HG03280 (cell line): ENCODE measurements around the gene RUNDC3A.
"Not testable (repeated sequence)": the region's sequence is repeated elsewhere in the genome, so short reads cannot be mapped to it uniquely, and the experiment has no call there.

Source experiments
- ATAC-seq: cut with Tn5 transposase; IDR thresholded peaks from one replicate; pipeline ENCODE4 v1.9.1; 2021; ENCODE audit warnings: mild to moderate bottlenecking, moderate library complexity; ENCODE audit not compliant: unreplicated experiment

The RUNDC3A gene

DNA sequence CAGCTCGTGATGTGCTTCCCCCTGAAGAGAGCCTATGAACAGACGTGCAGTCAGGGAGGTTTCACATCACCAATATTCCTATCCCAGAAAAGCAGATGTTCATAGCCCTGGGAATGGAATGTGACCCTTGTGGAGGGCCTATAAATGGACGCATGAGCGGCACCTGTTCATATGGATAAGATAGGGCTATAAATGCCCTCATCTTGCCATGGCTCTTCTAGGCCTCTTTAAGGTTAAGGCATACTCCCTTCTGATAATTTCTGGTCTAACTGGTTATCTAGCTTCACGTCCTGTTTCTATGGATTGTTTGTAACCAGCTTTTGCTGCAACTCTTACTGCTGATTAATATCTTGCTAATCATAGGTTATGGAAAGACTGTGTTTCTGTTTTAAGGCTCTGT, 32.2 kb downstream of the RUNDC3A start:
- ATAC-seq, result not testable (repeated sequence)

DNA sequence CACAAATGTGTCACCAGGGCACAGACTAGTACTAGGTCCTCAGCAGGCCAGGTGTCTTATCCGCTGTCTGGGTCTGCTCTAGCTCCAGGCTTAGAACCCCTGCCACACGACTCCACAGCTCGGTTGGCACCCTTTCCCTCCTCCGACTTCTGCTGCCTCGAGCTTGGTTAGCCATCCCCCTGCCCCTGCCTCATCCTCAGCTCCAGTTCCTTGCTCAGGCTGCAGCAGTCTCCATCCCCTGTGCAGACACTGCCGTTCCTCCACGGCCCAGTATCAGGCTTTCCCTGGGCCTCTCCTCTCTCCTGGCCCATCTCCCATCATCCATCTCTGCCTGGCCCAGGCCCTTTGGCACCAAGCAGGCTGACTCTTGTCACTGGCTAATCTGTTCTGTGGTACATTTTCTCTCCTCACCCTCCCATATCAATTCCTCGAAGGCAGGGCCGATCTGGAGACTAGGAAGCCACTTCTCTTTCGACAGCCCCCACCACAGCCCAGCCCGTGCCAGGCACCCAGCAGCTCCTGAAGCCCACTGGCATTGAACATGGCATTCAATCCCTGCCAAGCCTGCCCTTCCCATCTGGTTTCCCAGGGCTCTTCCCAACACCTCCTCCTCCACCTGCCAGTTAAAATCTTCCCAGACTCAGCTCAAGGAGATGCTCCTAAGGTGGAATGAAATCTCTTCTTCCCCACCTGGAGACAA, 35.3 kb downstream of the RUNDC3A start:
- ATAC-seq, result no peak

DNA sequence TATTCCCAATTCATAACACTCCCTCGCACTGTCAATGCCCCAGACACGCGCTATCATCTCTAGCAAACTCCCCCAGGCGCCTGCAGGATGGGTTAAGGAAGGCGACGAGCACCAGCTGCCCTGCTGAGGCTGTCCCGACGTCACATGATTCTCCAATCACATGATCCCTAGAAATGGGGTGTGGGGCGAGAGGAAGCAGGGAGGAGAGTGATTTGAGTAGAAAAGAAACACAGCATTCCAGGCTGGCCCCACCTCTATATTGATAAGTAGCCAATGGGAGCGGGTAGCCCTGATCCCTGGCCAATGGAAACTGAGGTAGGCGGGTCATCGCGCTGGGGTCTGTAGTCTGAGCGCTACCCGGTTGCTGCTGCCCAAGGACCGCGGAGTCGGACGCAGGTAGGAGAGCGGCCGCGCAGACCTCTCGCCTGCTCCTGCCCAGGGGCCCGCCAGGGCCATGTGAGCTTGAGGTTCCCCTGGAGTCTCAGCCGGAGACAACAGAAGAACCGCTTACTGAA, 36.6 kb downstream of the RUNDC3A start, which contains the start of gene GRN:
Gene GRN, plus strand, starts transcription at position 364 of the 515 bp plus-strand sequence. CDS start 3,863 bp downstream, outside the sequence.
- peak; percentile 70 for ATAC-seq

DNA sequence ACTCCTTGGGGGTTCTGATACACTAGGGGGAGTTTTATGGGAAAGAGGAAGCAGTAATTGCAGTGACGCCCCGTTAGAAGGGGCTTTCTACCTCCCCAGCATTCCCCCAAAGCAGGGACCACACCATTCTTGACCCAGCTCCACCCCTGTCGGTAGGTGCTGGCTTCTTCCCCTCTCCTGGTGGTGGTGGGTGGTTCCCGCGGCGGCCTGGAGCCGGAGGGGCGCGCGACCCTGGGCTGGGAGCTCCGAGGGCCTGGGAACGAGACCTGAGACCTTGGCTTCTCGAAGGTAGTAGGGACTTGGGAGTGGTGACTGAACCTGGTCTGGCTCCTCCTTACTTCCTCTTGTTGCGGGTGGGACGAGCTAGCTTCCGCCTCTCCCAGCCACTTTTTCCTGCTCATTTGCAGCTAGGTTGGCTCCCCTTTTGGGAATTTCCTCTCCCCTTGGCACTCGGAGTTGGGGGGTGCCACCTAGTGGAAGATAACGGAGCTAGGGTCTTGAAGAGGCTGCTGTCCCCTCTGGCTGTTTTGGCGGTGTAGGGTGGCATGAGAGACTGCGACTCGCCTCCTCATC, 37.1 kb downstream of the RUNDC3A start:
- ATAC-seq, result peak; percentile 10

DNA sequence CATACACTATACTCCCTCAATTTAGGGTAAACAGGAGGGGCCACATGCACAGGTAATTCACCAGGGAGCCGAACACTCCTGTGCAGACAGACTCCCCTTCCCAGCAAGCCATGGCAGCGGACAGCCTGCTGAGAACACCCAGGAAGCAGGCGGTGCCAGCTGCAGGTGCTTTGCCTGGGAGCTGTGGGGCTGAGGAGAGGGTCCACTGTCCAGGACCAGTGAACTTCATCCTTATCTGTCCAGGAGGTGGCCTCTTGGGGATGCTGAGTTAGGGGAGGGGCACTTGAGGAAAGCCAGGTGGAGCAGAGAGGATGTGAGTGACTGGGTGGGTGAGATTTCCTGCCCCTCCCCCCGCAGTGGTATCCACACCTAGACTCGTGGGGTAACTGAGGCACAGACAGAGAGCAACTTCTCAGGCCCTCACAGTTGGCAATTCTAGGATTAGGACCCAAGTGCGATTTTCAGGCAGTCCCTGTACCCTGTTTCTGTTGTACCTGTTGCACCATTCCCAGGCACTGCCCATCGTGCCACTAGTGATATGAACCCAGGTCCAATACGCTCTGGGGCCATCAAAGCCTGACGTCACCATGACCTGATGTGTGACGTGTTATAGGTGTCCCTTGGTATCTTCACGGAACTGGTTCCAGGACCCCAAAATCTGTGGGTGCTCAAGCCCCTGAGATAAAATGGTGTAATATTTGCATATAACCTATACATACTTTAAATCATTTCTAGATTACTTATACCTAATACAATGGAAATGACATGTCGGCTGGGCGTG, 37.9 kb downstream of the RUNDC3A start:
- ATAC-seq, result no peak

DNA sequence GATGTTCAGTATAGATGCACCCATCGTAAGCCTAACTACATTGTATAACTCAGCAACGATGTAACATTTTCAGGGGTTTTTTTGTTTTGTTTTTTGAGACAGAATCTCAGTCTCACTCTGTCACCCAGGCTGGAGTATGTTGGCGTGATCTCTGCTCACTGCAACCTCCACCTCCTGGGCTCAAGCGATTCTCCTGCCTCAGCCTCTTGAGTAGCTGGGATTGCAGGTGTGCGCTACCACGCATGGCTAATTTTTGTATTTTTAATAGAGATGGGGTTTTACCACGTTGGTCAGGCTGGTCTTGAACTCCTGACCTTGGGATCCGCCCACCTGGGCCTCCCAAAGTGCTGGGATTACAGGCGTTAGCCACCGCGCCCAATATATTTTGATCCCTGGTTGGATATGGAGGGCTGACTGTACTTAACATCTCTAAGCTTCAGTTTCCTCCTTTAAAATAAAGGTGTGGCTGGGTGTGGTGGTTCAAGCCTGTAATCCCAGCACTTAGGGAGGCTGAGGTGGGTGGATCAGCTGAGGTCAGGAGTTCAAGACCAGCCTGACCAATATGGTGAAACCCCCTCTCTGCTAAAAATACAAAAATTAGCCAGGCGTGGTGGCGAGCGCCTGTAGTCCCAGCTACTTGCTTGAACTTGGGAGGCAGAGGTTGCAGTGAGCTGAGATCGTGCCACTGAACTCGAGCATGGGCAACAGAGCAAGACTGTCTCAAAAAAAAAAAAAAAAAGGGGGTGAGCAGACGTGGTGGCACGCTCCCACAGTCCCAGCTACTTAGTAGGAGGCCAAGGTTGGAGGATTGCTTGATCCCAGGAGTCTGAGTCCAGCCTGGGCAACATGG, 39.0 kb downstream of the RUNDC3A start:
- ATAC-seq, result not testable (repeated sequence)

DNA sequence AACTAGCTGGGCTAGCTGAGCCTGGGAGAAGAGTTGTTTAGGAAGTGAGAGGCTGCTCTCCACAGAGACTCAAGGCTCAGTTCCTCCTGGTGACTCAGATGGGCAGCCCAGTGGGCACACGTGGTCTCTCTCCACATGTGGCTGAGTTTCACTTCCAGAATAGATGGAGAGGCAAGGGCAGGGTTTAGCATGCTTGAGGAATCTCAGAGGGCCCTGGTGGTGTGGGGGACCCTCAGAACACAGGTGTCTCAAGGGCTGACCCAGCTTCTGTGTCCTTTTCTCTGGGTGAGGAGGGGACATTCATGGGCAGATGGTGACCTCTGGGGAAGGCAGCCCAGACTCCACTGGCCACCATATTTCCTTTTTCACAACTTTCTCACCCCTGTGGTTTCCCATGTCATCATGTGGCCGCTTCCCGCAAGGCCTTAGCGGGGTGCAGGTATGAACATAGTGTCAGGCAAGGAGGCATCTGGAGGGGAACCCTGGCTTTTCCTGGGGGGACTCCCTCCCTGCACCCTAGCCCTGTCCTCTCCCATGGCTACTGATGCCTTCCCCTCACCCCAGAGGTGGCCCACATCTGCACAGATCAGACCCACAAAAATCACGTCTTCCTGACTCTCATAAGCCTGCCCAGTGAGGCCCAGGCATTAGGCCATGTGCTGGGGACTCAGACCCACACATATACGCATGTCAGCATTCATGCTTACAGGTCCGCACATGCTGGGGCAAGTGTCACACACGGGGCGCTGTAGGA, 40.0 kb downstream of the RUNDC3A start:
- no peak for ATAC-seq

DNA sequence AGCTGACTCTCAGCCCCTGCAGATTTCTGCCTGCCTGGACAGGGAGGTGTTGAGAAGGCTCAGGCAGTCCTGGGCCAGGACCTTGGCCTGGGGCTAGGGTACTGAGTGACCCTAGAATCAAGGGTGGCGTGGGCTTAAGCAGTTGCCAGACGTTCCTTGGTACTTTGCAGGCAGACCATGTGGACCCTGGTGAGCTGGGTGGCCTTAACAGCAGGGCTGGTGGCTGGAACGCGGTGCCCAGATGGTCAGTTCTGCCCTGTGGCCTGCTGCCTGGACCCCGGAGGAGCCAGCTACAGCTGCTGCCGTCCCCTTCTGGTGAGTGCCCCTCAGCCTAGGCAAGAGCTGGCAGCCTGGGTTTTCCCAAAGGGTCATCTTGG, 40.6 kb downstream of the RUNDC3A start:
- ATAC-seq, result no peak

DNA sequence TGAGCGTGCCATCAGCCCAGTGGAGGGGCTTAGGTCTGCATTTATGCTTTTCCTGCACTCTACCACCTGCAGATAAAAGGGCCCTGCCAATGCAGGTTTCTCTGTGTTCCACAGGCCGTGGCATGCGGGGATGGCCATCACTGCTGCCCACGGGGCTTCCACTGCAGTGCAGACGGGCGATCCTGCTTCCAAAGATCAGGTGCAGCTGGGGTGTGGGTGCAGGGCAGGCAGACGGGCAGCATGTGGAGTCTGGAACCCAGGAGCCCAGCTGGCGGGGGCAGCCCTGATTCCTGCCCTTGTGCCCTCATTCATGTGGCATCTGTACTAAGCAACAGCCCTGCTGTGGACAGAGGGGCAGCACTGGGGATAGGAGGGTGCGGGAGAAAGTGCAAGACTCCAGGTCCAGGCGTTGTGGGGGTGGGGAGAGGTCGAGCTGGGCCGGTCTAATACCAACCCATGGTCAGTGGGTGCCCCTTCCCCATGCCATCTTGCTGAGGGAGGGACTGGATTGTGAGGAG, 41.2 kb downstream of the RUNDC3A start:
- ATAC-seq, result no peak

DNA sequence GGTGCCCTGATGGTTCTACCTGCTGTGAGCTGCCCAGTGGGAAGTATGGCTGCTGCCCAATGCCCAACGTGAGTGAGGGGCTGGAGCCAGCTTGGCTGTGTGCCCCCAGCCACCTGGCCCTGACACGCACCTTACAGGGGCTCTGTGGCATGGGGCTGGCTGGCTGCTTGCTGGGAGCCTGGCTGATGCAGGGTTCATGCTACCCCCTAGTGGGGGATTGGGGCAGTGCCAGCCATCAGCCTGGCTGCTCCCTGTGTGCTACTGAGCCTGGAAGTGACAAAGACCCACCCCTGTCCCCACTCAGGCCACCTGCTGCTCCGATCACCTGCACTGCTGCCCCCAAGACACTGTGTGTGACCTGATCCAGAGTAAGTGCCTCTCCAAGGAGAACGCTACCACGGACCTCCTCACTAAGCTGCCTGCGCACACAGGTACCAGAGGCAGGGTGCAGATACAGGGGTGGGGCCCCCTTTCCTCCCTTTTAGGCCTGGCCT, 42.4 kb downstream of the RUNDC3A start:
- no peak for ATAC-seq

DNA sequence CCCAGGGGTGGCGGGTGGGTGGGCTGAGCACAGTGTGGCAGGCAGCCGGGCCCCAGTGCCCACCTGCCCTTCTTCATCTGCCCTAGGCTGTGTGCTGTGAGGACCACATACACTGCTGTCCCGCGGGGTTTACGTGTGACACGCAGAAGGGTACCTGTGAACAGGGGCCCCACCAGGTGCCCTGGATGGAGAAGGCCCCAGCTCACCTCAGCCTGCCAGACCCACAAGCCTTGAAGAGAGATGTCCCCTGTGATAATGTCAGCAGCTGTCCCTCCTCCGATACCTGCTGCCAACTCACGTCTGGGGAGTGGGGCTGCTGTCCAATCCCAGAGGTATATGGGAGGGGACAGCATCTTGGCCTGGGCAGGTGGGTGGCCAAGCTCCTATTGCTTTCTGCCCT, 43.1 kb downstream of the RUNDC3A start:
- ATAC-seq, result no peak

DNA sequence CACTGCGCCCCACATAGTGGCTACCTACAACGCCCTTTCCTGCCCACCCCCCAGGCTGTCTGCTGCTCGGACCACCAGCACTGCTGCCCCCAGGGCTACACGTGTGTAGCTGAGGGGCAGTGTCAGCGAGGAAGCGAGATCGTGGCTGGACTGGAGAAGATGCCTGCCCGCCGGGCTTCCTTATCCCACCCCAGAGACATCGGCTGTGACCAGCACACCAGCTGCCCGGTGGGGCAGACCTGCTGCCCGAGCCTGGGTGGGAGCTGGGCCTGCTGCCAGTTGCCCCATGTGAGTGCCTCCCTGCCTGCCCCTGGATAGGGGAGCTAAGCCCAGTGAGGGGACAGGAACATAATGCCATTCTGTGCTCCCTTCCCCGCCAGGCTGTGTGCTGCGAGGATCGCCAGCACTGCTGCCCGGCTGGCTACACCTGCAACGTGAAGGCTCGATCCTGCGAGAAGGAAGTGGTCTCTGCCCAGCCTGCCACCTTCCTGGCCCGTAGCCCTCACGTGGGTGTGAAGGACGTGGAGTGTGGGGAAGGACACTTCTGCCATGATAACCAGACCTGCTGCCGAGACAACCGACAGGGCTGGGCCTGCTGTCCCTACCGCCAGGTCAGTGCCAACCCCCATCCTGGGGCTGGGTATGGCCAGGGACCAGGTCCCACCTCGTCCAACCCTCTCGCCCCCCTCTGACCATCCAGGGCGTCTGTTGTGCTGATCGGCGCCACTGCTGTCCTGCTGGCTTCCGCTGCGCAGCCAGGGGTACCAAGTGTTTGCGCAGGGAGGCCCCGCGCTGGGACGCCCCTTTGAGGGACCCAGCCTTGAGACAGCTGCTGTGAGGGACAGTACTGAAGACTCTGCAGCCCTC, 43.8 kb downstream of the RUNDC3A start:
- ATAC-seq, result no peak

DNA sequence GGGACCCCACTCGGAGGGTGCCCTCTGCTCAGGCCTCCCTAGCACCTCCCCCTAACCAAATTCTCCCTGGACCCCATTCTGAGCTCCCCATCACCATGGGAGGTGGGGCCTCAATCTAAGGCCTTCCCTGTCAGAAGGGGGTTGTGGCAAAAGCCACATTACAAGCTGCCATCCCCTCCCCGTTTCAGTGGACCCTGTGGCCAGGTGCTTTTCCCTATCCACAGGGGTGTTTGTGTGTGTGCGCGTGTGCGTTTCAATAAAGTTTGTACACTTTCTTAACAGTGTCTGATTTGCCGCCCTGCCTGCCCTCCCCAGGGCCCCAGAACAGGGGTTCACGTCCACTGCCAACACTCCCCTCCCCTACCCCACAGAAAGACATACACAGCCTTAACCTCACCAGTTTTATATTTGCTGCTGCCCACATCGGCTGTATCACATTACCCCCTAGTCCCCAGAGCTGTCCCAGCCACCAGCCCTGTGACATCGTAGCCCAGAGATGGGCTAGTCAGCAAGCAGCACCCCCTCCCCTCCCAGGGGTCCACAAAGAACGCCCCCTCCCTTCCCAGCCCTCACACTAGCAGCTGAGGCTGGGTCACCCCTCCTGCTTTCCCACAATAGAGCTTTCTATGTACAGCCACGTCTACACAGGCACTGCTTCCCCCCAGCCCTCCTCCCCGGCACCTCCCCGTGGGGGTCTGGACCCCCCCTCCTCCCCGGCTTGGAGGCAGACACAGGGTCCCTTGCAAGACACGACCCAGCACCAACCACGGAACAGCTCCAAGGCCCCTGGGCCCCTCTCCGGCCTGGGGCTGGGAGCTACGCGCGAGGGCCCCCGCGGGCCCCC, 44.6 kb downstream of the RUNDC3A start:
- no peak for ATAC-seq

DNA sequence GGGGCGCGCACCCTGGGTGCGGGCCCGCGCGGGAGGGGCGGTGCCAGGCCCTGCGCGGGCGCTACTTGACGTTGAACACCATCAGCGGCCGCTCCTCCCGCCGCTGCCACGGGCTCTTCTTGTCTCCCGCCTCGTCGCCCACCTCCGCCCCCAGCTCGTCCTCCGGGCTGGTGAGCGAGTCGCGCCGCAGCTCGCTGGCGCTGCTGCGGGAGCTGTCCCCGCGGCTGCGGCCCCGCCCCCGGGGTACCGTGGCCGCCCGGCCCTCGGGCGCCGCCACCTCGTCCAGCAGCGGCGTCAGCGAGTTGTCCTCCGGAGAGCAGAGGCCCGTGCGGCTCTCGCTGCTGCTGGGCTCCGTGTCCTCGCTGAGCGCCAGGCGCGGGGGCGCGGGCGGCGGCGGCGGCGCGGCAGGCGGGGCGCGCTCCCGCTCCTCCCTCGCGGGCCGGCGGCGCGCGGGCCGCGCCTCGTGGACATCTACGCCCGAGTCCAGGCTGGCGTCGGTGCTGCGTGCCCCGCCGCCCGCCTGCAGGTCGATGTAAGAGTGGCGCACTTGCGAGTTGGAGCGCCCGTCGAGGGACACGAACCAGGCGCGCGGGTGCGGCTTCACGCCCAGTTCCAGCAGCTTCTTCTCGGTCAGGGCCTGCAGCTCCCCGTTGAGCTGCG, 45.4 kb downstream of the RUNDC3A start:
- ATAC-seq, result no peak

DNA sequence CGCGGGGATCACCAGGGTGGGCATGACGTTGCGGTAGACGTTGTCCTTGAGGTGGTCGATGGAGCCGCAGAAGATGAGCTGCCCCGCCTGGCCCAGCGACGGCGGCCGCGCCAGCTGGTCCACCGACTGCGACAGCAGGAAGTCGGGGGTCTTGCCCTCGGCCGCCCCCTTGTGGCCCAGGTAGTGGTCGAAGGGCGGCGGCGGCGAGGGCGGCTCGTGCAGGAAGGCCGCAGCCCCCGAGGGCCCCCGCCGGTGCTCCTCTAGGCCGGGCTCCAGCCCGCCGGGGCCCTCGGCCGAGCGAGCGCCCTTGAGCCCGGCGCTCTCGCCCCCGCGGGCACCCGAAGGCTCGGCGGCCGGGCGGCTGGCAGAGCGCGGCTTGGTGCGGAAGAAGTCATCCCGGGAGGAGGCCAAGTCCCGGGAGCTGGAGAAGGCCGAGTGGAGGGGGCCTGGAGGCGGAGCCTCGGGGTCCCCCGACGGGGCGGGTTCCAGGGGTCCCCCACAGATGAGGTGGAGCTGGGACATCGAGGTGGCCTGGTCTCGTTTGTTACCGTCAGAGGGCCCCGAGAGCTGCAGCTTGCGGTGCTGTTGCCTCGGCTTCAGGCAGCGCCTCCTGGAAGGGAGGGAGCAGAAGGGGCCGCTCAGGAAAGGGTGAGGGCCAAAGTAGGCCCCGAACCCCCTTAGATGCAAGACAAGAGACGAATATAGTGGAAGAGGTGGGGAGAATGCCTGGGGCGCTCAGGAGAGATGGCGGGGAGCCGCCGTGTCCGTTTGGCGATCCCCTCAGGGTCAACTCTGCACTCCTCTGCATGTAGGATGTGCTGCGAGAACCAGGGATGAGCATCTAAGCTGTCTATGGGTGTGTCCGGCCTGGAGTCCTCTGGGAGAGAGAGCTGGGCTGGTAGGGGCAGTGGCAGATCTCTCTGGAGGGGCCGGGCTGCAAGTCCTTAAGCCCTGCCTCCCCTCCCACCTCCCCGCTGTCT, 46.5 kb downstream of the RUNDC3A start:
- ATAC-seq, result no peak

DNA sequence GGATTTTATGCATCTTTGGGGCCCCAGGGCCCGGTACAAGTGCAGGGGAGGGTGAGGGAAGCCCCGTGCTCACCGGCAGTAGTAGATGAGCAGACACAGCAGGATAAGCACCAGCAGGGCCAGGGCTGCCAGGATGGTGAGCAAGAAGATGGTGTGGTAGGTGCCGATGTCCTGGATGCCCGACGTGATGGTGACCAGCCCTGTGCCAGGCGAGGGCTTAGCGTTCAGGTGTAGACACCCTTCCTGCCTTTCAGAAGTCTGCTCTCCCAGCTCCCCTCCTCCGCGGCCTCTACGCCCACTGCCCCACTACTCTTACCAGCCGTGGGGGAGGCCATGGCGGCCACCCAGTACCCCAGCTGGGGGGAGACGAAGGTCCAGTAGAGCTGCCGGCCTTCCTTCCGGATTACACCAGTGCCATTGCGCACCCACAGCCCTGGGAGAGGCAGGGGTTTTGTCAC, 47.3 kb downstream of the RUNDC3A start:
- no peak for ATAC-seq
